GM20000 (cell line): ENCODE measurements around the gene DCC.

Experiments used
- DNase-seq: peaks from one replicate; pipeline ENCODE4 v3.0.0; 2012; ENCODE audit warnings: low spot score
- TF ChIP-seq, protein P1 (sequence below): IDR thresholded peaks from 2 replicates; pipeline ENCODE4 v1.5.1; 2012; ENCODE audit warnings: mild to moderate bottlenecking, control low read depth; ENCODE audit errors: extremely low read depth, missing control alignments

The DCC gene

DNA sequence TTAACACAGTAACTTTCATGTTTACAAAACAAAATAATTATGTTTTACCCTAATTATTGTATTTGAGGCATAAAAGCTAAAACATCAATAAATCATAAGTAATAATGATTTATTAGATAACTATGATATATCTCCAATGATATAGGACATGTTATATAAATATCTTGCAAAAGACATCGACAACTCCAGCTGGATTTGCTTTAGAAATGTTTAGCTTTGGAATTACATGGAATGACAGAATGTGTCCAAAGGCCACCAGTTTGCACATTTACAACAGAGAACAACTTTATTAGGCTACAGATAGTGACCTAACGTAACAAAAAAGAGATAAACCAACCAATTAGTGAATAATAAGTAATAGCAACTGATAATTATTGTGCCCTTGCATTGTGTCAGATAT, 475.7 kb downstream of the DCC start:
- DNase-seq = no peak
- TF ChIP-seq, protein P1, sequence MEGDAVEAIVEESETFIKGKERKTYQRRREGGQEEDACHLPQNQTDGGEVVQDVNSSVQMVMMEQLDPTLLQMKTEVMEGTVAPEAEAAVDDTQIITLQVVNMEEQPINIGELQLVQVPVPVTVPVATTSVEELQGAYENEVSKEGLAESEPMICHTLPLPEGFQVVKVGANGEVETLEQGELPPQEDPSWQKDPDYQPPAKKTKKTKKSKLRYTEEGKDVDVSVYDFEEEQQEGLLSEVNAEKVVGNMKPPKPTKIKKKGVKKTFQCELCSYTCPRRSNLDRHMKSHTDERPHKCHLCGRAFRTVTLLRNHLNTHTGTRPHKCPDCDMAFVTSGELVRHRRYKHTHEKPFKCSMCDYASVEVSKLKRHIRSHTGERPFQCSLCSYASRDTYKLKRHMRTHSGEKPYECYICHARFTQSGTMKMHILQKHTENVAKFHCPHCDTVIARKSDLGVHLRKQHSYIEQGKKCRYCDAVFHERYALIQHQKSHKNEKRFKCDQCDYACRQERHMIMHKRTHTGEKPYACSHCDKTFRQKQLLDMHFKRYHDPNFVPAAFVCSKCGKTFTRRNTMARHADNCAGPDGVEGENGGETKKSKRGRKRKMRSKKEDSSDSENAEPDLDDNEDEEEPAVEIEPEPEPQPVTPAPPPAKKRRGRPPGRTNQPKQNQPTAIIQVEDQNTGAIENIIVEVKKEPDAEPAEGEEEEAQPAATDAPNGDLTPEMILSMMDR = no peak

DNA sequence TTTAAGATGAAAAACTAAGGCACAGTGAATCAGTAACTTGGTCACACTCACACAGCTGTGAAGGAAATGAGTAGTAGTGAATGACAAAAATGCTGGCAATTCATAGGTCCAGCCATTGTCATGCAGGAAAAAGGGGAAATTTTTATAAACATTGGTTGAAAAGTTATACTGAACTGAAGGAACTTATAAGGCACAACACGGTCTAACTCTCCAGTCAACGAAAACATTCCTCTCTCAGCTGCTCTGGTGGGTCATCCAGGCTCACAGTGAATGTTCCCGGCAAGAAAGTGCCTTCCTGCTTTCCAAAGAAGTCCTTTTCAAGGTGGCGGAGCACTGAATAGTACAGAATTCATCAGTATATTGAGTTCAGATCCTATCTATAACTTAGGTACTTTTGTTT, 476.1 kb downstream of the DCC start:
- DNase-seq = no peak
- TF ChIP-seq, protein P1 = no peak

DNA sequence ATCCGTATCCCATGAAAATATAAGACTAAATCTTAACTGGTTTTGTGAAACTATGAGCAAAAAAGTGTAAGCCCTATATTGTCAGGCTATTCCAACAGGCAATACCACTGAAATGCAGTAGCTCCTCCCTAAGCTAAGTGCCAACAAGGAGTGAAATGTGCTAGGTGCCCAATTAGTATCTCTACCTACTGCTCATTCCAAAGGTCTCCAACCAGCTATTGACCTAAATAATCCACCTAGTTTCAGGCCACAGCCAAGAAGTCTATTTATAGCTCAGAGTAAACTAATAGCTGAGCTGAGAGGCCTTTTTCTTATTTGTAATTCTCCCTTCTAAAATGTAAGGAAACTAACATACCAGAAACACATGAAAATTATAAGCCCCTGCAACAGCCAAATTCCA, 482.2 kb downstream of the DCC start:
- no peak for DNase-seq
- TF ChIP-seq, protein P1 = no peak

DNA sequence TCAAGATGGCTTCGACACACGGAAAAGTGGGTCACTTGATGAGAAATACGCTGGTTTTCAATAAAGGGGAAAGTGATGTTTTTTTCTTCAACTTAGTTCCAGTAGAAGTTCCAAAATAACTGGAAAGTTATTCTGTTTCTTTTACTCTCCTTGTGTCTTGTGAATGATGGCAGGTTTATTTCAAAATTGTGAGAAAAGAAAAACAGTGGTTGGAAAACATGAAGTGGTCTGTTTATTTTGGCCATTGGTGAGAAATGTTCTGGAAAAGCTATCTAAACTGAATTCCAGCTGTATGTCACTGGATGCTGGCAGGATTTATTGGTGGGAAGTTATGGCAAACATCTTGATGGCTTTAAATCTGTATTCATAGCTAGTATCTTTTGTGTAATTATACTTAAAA, 484.1 kb downstream of the DCC start:
- TF ChIP-seq, protein P1 = no peak
- no peak for DNase-seq

DNA sequence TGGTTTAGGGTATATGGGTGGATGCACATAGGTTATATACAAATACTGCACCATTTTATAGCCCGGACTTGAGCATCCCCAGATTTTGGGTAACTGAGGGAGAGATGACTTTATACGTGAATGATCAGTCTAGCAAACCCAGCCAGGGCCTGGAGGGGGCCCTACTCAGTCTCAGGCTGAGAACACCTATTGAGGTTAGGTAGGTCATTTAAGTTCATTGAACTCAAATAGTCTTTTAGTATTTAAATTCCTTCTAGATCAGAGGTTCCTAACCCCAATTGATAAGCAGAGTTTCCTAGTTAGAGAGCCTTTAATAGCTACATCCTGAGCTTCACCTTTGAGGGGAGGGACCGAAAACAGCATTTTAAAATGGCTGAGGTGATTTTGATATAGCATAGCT, 487.0 kb downstream of the DCC start:
- no peak for DNase-seq
- TF ChIP-seq, protein P1 = no peak

DNA sequence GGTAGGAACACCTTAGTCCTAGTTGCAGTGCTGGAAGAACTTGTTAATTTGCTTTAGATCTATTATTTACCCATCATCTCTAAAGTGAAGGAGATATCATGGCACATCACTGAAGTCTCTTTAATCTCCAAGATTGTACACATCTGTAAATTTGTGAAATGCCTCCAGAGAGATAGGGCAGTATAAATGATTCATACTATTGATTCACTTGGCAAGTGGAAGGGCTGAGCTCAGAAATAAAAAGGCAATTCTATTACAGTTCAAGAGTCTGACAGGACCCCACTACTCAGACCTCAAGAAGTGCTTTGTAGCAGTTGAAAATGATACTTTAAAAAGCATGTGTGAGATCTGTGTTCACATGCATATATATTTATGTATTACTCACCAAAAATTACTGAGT, 489.3 kb downstream of the DCC start:
- TF ChIP-seq, protein P1 = no peak
- DNase-seq = no peak

DNA sequence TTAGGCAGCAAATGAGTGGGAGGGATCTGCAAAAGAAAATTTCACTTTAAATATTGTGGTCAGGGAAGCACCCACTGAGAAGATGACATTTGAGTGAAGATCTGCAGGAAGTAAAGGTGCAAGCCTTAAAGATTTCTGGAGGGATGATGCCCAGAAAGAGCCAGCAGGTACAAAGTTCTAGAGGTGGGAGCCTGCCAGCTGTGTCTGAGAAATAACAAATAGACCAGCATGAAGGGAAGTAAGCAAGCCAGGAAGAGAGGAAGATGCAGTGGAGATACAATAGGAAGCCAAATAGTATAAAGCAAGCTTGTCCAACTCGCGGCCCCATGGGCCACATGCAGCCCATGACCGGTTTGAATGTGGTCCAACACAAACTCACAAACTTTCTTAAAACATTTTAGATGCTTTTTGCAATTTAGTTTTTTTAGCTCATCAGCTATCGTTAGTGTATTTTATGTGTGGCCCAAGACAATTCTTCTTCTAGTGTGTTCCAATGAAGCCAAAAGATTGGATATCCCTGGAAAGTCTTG, 489.9 kb downstream of the DCC start:
- DNase-seq = no peak
- TF ChIP-seq, protein P1 = no peak
